Smooth muscle cell (in vitro differentiated cells): ENCODE data around the gene SLC8A1. TPM values are rescaled to one million over a fixed set of nuclear protein-coding genes. Genes with fewer than 3 reads are reported as not detected.

Experiments
- DNase-seq: peaks from one replicate; lab custom pipeline; 2025; ENCODE audit not compliant: unreplicated experiment; lab: John Stamatoyannopoulos, UW
- H2AFZ ChIP-seq: fragments of 200-600 bp; sonication (generic); 2 replicates; pipeline ENCODE4 v1.6.0; 2016; ENCODE audit warnings: antibody characterized with exemption, low read depth, mild to moderate bottlenecking
- H3F3A ChIP-seq: fragments of 200-600 bp; sonication (generic); 2 replicates; pipeline ENCODE4 v1.6.0; 2017; ENCODE audit warnings: antibody characterized with exemption, low read depth
- H3K27ac ChIP-seq: fragments of 200-600 bp; sonication (generic); 2 replicates; pipeline ENCODE4 v1.5.1; 2016; ENCODE audit warnings: low read depth, mild to moderate bottlenecking
- H3K27me3 ChIP-seq: fragments of 200-600 bp; sonication (generic); 2 replicates; pipeline ENCODE4 v1.6.1; 2016; ENCODE audit warnings: low read depth, mild to moderate bottlenecking
- H3K36me3 ChIP-seq: fragments of 200-600 bp; sonication (generic); 2 replicates; pipeline ENCODE4 v1.5.1; 2016; ENCODE audit warnings: low read depth
- H3K4me1 ChIP-seq: fragments of 200-600 bp; sonication (generic); 2 replicates; pipeline ENCODE4 v1.5.1; 2016; ENCODE audit warnings: low read depth
- H3K4me2 ChIP-seq: fragments of 200-600 bp; sonication (generic); 2 replicates; pipeline ENCODE4 v1.6.0; 2016; ENCODE audit warnings: mild to moderate bottlenecking
- H3K4me3 ChIP-seq: fragments of 200-600 bp; sonication (generic); 2 replicates; pipeline ENCODE4 v1.5.1; 2016; ENCODE audit warnings: mild to moderate bottlenecking
- H3K79me2 ChIP-seq: fragments of 200-600 bp; sonication (generic); 2 replicates; pipeline ENCODE4 v1.6.0; 2016; ENCODE audit warnings: low read depth, mild to moderate bottlenecking
- H3K9ac ChIP-seq: fragments of 200-600 bp; sonication (generic); 2 replicates; pipeline ENCODE4 v1.6.0; 2016; ENCODE audit warnings: low read depth
- H3K9me3 ChIP-seq: fragments of 200-600 bp; sonication (generic); replicated peaks from 2 replicates; pipeline ENCODE4 v1.5.1; 2016; ENCODE audit warnings: low read depth
- H4K20me1 ChIP-seq: fragments of 200-600 bp; sonication (generic); 2 replicates; pipeline ENCODE4 v1.6.0; 2016; ENCODE audit warnings: low read depth
- WGBS: methylation state at CpG from one replicate; pipeline ENCODE4 v1.1.7; 2016; ENCODE audit warnings: low lambda C conversion rate; 5-methylcytosine and 5-hydroxymethylcytosine counted together
- polyA plus RNA-seq: library from polyadenylated mRNA; unstranded; fragments of >200 nt; fragmentation: Nextera tagmentation; extraction: Ambion mirVana; gene quantifications from 2 replicates; pipeline ENCODE4 v1.2.1, GENCODE V29; 2016
- total RNA-seq: library from RNA; depleted of rRNA; stranded (reverse); fragments of >200 nt; gene quantifications from 2 replicates; pipeline ENCODE4 v1.2.3, GENCODE V29; 2014
- TF ChIP-seq, protein P1 (sequence below): fragments of 200-600 bp; sonication (generic); IDR thresholded peaks from 2 replicates; pipeline ENCODE4 v1.5.1; 2017; ENCODE audit warnings: borderline replicate concordance, mild to moderate bottlenecking, antibody characterized with exemption; ENCODE audit not compliant: insufficient read depth, poor library complexity, severe bottlenecking

Gene SLC8A1
- total and polyA plus RNA-seq, 2 experiments from 2014 or later, result 1.1 to 5.3 TPM

- WGBS, result 100% methylated on average over 1 of the region's 1 CpG
- TF ChIP-seq, protein P1, sequence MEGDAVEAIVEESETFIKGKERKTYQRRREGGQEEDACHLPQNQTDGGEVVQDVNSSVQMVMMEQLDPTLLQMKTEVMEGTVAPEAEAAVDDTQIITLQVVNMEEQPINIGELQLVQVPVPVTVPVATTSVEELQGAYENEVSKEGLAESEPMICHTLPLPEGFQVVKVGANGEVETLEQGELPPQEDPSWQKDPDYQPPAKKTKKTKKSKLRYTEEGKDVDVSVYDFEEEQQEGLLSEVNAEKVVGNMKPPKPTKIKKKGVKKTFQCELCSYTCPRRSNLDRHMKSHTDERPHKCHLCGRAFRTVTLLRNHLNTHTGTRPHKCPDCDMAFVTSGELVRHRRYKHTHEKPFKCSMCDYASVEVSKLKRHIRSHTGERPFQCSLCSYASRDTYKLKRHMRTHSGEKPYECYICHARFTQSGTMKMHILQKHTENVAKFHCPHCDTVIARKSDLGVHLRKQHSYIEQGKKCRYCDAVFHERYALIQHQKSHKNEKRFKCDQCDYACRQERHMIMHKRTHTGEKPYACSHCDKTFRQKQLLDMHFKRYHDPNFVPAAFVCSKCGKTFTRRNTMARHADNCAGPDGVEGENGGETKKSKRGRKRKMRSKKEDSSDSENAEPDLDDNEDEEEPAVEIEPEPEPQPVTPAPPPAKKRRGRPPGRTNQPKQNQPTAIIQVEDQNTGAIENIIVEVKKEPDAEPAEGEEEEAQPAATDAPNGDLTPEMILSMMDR, result no peak
- H4K20me1 ChIP-seq, result no peaks in the 10 kb centered on the region
- no peaks in the 10 kb centered on the region for H3K9me3 ChIP-seq
- no peak overlapping the region for H3K27ac ChIP-seq
- H3K27me3 ChIP-seq, result no peaks in the 10 kb centered on the region
- H3K4me2 ChIP-seq, result no peak overlapping the region
- no peaks in the 10 kb centered on the region for H3K4me1 ChIP-seq
- DNase-seq, result no peak
- no peak overlapping the region for H3K9ac ChIP-seq
- no peak overlapping the region for H3K4me3 ChIP-seq
- H3K79me2 ChIP-seq, result no peaks in the 10 kb centered on the region
- H3K36me3 ChIP-seq, result no peaks in the 10 kb centered on the region
- no peak overlapping the region for H2AFZ ChIP-seq
- no peaks in the 10 kb centered on the region for H3F3A ChIP-seq
Observed at GRCh38 chr2:40329739-40330030, 122.2 kb downstream of the SLC8A1 start.

GRCh38 chr2:40325116-40325515 is 126.8 kb downstream of the SLC8A1 start:
- DNase-seq, result no peak
- Histone ChIP-seq H3K4me1 (no peaks in the 10 kb centered on the region), H3K27ac (no peak overlapping the region), H3K9ac (no peak overlapping the region), H3K79me2 (no peaks in the 10 kb centered on the region), H3K36me3 (no peaks in the 10 kb centered on the region), H2AFZ (no peak overlapping the region), H3K4me3 (no peak overlapping the region), H3F3A (no peaks in the 10 kb centered on the region), H3K27me3 (no peaks in the 10 kb centered on the region), H4K20me1 (no peaks in the 10 kb centered on the region), H3K4me2 (no peak overlapping the region), H3K9me3 (no peaks in the 10 kb centered on the region)
- TF ChIP-seq, protein P1, result no peak

- no peak overlapping the region for H3K4me3 ChIP-seq
- no peaks in the 10 kb centered on the region for H4K20me1 ChIP-seq
- no peaks in the 10 kb centered on the region for H3K79me2 ChIP-seq
- H3K9ac ChIP-seq, result no peak overlapping the region
- H3K4me1 ChIP-seq, result no peaks in the 10 kb centered on the region
- no peak for DNase-seq
- H2AFZ ChIP-seq, result no peak overlapping the region
- H3F3A ChIP-seq, result no peaks in the 10 kb centered on the region
- no peaks in the 10 kb centered on the region for H3K9me3 ChIP-seq
- TF ChIP-seq, protein P1, result no peak
- H3K27me3 ChIP-seq, result no peaks in the 10 kb centered on the region
- whole genome bisulfite sequencing, result 93% methylated on average over 1 of the region's 1 CpG
- H3K36me3 ChIP-seq, result no peaks in the 10 kb centered on the region
- H3K4me2 ChIP-seq, result no peak overlapping the region
- H3K27ac ChIP-seq, result no peak overlapping the region
Observed at GRCh38 chr2:40324656-40325055, 127.2 kb downstream of the SLC8A1 start.

- TF ChIP-seq, protein P1, result no peak
- Histone ChIP-seq H3F3A (no peaks in the 10 kb centered on the region), H3K36me3 (no peaks in the 10 kb centered on the region), H3K9ac (no peak overlapping the region), H3K9me3 (no peaks in the 10 kb centered on the region), H3K27ac (no peak overlapping the region), H3K27me3 (no peaks in the 10 kb centered on the region), H2AFZ (no peak overlapping the region), H3K4me2 (no peak overlapping the region), H4K20me1 (no peaks in the 10 kb centered on the region), H3K4me3 (no peak overlapping the region), H3K4me1 (no peaks in the 10 kb centered on the region), H3K79me2 (no peaks in the 10 kb centered on the region)
- no peak for DNase-seq
- 89% methylated on average over 2 of the region's 2 CpGs for WGBS
Observed at GRCh38 chr2:40321822-40322221, 130.1 kb downstream of the SLC8A1 start.
